Left hindlimb (tissue), 1 donor: Measurements from ENCODE around the gene D2HGDH.
"Not testable (repeated sequence)": the region's sequence is repeated elsewhere in the genome, so short reads cannot be mapped to it uniquely, and the experiment has no call there.

Experiments
- DNase-seq: peaks from one replicate; pipeline ENCODE4 v3.0.0-alpha.2; 2018

D2HGDH gene

DNA sequence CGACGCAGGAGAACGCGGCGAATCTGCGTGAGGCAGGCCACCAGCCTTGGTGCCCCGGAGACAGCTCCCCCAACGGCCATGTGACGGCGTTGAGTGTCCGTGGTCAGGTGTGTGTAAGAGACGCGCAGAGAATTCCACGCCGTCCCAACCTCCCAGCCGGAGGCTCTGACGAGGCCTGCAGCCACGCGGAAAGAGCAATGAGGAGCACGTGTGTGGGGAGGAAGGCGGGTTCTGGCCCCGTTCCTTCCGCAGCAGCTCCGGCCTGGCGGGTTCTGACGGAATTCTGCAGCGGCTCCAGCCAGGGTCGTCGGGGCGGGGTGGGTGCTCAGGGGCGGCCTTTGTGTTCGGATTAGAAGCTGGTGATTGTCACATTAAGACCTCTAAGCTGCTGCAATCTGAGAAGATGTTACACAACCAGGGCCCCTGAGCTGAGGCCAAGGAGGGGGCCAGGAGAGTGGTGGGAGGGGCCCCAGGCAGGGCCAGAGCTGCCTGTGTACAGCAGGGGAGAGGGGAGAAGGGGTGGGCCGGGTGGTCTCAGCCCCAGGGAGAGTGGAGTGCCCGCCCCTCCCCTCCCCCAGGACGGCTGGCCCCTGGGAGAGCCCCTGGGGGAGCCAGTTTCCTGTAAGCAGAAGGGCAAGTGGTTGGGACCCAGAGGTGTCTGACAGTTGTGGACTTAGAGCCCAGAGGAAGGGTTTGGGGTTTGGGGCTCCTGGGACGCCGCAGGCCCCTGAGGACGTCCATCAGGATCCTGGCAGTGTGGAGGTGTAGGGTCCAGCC, 37.0 kb downstream of the D2HGDH start:
- DNase-seq, result peak; percentile 70

DNA sequence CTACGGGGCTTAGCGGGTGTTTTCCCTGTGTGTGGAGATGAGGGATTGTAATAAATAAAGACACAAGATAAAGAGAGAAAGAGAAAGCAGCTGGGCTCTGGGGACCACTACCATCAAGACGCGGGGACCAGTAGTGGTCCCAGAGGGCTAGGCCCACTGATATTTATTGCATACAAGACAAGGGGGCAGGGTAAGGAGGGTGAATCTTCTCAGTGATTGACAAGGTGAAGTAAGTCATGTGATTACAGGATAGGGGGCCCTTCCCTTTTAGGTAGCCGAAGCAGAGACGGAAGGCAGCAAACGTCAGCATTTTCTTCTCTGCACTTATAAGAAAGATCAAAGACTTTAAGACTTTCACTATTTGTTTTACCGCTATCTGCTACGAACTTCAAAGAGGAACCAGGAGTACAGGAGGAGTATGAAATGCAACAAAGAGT, 37.7 kb downstream of the D2HGDH start:
- DNase-seq, result no peak

DNA sequence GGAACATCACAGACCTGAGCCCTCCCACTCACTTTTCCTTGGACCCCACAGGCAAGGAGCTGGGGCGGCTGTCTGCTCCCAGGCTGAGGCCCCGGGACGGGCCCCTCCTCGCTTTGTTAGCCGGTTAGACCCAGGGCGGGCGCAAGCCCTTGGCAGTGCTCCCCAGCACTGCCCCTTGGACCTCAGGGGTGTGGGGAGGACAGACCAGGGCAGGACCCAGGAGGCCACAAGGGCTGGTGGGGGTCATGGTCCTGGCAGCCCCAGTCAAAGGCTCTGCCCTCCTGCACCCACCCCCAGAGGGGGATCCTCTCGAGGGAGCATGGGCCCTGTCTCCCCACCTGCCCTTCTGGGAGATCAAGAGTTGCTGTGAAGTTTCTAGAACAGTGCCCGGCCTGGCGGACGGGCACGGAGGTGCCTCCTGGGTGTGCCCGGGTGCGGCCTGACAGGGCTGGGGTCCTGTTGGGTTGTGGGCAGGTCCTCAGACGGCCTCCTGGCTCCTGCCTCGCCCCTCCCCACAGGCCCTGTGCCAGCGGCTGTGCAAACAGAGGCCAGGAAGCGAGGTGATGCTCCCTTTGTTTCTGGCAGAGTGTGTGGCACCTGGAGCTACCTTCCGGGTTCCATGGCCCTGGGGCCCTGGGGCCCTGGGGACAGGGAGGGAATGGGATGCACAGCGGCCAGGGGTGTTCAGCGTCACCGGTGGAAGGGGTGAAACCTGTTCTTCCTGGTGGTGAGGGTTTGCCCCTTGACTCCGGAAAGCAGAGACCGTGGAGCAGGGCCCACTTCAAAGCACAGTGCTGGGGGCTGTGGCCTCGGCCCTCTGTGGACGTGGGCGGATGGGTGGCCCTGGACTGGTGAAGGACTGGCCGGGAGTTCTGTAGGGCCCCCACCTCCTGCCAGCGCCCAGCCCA, 39.3 kb downstream of the D2HGDH start:
- no peak for DNase-seq

DNA sequence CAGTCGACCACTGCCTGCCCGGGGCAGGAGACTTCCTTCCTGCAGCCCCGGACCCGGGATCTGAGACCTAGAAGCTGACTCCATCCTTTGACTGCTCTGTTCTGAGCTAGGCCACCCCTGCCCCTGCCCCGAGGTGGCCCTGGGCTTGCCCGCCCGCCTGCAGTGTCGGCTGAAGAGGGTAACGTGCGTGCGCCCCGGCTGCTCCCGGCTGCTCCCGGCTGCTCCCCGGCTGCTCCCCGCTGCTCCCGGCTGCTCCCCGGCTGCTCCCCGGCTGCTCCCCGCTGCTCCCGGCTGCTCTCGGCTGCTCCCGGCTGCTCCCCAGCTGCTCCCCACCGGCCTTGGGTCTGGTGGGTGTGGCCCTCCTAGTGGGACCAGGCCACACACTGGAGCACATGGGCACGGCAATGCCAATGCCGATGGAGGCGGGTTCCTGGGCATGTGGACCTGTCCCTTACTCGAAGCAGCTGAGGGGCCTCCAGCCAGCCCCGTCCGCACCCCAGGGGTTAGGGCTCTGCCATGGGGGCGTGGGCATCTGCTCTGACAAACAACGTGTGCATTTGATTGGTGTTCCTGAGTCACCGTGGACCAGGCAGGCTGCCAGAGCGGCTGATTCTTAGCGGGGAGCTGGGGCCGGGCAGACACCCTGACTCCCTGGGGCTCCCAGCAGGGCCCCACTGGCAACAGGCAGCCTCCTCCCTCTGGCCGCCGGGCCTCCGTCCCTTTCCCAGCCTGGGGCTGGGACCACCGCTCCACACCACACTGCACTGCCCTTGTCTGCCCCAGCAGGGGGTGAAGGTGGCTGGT, 40.2 kb downstream of the D2HGDH start:
- peak; percentile 12 for DNase-seq

DNA sequence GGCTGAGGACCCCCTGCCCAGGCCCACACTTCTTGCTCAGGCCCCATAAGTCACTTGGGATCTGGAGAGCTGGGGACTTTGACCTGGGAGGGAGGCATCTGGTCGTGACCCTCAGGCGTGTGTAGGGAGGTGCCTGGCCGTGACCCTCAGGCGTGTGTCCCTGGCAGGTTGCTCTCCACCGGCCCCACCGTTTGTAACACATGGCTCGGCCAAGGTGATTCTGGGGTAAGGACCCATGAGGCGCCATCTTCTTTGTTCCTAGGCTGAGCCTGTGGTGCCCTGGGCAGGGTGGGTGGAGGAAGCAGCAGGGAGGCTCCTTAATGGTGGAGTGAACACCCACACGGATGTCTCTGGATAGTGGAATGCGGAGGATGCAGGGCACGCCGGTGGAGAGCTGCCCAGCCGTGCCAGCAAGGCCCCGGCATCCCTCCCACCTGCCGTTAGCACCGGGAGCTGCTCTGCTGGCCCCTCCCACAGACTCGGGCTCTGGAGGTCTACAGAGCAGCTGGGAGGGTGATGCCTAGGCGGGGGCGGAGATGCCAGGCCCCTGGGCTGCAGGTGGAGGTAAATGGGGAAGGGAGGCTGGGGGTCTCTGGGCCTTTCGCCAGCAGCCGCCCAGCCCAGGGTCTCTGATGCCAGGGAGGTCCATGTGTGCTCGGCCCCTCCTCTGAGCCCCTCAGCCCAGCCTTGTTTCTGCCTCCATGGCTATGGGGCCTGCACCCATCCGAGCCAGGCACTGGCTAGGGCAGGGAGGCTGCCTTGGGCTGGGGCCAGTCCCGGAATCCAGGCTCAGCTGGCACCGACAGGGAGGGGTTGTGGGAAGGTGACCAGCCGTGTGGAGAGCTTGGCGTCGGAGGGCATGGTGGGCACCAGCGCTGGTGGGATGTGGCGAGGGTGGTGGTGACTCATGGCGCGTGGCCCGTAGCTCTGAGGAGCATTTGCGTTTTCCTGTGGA, 41.1 kb downstream of the D2HGDH start:
- DNase-seq, result peak; percentile 21

DNA sequence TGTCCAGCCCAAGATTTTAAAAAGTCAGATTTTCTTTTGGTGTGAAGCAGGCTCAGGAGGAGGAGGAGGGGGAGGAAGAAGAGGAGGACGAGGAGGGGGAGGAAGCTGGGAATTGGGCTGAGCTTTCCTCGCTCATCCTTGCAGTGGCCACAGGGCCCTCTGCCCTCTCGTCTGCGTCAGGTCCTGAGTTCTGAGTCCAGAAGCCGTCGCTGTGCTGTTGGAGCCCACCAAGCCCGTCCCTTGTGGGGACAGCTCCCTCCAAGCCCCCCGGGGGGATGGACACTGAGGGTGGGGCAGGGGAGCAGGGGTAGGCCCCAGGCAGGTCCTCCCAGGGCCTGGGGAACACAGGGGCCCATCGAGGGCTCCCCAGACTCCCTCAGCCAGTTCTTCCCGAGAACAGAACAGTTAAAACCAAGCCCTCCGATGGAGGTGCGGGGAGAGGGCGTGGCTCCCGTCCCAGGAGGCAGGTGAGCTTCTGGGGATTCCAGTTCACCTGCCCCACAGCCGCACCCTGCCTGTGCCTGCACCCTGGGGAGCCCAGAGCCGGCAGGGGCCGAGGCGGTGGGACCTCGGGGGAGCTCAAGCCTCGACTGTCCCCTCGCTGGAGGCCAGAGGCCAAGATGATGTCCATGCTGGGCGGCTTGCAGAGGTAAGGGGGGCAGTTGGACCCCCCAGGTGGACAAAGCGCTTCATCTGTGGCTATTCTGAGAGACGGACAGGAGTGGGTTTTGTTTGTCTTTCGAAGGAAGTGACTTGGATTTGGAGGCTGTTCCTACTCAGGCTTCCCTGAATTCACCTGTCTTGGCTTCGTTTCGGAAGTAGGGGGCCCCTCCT, 42.1 kb downstream of the D2HGDH start, which contains the start of gene GAL3ST2:
Gene GAL3ST2, plus strand, starts transcription at position 487 of the 834 bp plus-strand sequence. Its CDS starts 134 bp downstream, at position 621.
- peak; percentile 12 for DNase-seq

DNA sequence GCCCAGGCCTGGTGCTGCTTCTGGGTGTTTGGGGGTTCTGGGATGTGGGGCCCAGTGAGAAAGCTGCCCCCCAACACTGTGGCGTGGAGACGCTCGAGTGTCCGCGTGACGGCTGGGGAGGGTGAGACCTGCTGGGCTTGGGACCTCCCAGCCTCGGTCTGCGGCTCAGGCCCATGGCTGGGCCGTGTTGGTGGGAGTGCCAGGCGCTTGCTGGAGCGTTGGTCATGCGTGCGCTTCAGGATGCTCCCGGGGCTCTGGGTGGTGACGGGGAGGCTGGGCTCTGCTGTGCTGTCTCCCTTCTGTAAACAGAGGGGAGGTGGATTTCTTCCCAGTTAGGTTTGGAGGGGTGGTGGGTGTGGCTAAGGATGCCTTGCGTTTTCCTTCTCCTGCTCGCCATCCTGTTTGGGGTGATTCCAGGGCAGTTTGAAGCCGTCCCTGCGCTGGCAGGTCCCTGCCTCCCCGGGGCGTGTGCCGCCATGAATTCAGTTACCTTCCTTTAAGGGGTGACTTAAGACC, 42.8 kb downstream of the D2HGDH start:
- DNase-seq, result no peak

DNA sequence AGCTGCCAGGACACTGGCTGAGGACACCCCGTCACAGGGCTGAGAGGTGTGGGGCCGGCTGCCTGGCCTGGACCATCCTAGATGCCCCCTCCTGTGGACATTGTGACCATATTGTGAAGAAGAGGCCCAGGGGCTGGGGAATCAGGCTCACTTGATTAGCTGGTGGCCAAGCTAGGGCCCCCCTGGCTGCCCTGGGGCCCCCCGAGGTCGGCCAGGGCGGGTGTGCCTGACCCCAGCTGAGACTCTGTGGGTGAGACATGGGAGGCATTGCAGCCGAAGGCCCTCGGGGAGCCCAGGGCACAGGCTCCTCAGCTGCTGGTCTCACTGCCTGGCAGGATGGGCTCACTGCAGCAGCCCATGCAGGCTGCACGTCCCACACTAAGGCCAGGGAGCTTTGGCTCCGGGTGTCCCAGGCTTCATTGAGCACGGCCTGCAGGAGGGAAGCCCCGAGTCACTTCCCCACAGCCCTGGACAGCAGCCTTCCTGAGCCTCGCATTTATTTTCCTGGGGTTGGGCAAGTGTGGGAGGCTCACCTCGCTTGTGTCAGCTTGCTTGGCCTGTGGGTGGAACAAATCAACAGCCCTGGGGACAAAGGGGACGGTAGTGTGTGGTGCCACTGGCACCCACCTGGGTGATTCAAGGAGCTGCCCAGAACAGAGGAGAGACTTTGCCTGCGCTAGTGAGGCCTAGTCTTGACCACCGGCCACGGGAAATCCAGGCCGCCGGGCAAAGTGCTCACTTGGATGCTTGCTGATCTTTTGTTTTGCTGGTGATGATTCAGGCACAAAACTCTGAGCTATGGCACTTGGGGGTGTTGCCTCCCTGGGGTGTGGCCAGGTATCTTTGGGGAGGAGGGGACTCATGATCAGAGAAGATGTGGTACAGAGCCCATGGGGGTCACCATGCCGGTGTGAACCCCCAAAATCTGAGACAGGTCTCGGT, 43.5 kb downstream of the D2HGDH start:
- no peak for DNase-seq

DNA sequence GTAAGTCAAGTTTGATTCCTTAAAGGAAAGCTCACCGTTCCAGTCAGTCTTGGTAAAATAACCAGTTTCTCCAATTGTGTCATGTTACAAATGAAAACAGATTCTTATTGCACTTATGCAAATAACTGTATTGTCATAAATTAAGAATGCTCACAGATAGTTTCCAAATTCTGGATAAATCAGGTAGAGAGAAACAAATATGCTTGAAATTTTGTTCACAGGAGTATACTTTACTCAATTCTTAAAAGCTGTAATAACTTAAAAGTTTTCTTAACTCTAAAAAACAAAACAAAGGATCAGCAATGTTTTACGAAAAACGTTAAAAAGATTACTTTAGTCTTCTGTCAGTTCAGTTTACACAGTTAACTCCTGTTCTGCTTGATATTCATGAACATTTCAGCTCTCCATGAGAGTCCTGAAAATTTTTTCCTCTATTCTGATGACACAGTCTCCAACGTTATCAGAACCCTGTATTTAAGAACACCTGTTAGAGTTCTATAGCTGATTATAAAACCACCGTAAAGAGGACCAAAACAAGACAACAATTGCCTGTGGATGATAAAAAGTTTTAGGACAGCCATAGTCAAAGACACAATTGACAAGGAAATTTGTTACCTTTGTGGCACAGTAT, 46.6 kb downstream of the D2HGDH start:
- DNase-seq, result no peak

DNA sequence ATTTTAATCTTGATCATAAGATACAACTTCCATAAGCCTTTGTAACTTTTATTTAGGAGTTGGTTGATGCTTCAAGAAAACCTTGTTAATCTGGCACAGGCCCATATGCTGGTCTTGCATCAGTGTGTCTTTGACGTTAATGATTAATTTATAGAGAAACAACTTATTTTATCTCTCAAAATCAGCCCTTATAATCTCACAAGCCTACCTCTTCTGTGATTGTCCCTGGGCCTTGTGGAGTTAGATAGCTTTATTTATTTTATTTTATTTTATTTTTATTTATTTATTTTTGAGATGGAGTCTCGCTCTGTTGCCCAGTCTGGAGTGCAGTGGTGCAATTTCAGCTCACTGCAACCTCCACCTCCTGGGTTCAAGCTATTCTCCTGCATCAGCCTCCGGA, 47.6 kb downstream of the D2HGDH start:
- DNase-seq, result not testable (repeated sequence)

DNA sequence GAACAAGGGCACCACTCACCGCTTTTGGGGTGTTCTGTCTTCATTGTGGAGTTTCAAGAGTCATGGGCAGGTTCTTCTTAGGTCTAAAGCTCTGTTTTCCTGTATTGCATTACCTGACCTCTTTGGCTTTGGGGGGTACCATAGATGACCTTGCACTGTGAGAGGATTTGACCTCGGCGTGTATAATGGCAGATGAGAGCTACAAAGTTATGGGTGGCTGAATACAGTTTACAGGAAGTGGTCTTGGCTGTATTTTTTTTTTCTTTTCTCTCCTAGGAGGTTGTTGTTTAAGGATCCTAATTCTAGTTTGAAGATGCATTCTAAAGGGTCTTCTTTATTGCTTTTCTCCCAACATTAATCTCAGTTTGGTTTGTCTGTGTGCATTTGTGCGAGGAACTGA, 53.7 kb downstream of the D2HGDH start:
- no peak for DNase-seq

DNA sequence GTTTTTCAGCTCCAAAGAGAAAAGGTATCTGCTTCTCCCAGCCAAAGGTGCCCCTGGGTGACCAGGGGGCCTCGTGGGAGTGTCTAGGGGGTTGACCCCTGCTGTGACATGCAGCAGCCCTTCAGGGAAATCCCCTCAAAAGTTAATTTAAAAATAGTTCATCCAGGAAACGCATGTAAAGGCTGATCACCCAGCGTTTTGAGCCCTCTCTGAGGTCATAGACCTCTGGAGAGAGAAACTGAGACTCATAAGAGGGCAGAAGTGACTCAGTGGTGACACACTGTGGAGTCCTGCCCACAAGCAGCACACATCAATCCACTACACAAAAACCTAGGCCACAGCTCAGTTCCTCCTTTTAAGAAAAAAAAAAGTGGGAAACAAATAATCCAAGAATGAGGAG, 54.1 kb downstream of the D2HGDH start:
- no peak for DNase-seq

DNA sequence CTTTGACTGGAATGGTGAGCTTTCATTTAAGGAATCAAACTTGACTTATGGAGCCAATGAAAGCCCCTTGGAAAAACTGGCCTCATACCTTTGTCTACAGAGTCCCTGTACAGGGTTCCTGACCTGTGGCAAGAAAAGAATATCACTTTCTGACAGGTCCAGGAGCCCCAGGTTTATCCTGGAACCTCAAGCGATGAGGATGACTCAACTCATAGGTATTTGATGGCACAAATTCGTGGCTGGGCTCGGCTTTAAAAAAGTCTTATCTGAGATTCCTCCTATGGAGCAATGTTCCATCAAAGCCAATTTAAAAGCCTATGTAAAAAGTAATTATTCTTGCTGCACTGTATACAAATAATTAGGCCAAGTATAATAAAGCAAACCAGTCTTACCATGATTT, 57.0 kb downstream of the D2HGDH start:
- not testable (repeated sequence) for DNase-seq

DNA sequence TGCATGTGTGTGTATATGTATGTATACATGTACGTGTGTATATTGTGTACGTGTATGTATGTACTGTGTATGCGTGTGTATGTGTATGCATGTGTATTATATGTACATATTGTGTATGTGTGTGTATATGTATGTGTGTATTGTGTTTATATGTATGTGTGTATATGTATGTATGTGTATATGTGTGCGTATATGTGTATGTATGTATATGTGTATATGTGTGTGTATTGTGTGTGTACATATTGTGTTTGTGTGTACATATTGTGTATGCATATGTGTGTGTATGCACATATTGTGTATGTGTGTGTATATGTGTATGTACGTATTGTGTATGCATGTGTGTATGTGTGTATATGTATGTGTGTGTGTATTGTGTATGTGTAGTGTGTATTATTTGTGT, 59.0 kb downstream of the D2HGDH start:
- no peak for DNase-seq

DNA sequence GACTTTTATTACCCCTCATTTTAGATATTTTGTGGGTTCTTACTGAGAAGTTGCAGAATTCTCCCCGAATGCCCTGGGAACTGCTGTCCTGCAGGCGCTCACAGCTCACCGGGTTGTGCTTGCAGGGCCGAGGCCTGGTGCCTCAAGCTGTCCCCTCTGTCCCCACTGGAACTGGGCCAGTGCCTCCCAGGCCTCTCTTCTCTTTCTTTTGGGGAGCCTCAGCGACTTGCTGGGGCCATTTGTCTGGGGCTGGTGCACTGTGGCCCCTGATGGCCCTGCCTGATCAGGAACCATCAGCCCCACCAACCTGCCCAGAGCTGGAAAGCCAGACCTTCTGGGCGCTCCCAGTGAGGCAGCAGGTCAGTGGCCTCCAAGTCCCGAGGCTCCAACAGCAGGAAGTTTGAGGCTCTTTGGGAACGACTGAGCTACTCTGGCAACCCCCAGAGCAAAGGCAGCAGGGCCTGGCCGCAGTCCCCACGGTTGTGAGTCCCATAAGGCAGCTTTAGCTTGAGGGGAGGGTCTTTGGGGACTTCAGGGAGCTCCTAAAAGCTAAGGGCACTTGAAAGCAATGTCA, 59.9 kb downstream of the D2HGDH start:
- DNase-seq, result no peak

DNA sequence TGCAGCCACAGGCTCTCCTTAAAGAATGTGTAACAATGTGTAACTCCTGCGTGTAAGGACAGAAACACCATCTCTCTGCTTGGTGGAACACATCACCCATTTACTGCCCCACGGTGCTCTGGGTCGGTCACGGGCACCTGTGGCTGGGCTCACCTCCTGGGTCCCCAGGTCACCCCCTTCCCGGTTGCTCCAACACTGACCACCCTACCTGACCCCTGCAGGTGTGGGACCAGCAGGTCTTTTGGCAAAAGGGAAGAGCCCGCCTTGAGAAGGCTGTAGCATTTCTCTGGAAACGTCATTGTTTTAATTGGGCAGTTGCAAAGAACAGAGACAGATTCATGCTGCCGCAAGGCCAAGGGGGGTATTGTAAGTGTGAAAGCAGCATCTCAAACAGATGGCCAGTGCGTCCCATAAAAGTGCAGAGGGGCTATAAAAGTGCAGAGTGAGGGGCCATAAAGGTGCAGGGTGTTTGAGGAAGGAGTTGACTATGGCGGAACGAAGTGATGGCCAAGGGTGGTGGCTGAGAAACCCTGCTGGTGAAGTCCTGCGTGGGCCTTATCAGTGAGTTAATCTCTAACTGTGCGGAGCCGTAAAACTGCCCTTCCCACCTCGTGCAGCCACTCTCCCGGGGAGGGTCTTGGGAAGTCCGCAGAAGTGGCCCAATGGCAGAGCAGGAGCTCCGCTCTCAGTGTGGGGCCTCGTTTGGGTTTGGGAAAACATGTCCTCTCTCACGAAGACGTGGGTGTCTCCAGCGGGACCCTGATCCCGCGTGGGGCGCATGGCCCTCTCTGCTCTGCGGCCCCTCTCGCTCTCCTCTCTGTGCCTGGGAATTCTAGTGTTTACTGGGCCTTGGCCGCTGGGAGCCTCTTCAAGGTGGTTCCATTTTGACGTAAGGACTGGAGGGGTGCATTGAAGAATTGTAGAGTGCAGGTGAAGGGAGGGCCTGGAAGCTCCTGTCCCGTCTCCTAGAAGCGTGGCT, 60.9 kb downstream of the D2HGDH start:
- DNase-seq, result no peak

DNA sequence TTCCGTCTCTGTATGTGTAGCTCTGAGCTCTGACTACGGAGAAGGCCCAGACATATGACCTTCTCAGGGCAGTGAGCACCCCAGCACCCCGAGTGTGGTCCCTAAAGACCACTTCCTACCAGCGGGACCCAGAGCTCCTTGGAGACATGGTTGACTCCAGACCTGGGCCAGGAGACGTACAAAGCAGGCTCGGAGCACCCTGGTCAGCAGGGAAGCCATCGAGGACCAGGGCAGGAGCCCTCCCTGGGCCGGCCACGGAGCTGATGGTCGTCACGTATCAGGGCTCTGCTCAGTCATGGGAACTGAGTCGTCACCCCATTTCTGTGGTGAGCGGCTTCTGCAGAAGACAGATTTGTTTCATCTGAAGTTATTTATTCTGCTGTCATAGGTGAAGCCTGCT, 61.8 kb downstream of the D2HGDH start:
- no peak for DNase-seq
